Measurements from ENCODE around the gene CELF3. TPM values are rescaled to one million over a fixed set of nuclear protein-coding genes. Genes with fewer than 3 reads are reported as not detected.
"Not testable (repeated sequence)": the region's sequence is repeated elsewhere in the genome, so short reads cannot be mapped to it uniquely, and the experiment has no call there.

CELF3 gene
- total RNA-seq, 4 donors from 2014 or later, result 1.3 to 2.7 (median 1.6) TPM; not detected in 1

GRCh38 chr1:151737479-151737878 lies 20.9 kb upstream of the CELF3 start:
- H3K36me3 ChIP-seq, result no peaks in the 10 kb centered on the region
- H3K4me3 ChIP-seq, result no peak overlapping the region
- H3K9me3 ChIP-seq, result peaks cover 3 to 5% of the 10 kb centered on the region in 2 donors
- H3K27ac ChIP-seq, result no peak overlapping the region
- in situ Hi-C loops (cut with MboI; ENCODE audit: low pct_ligation_motif_present in 1 of 4, low pct_unique_long_range_greater_than_20kb in 1 of 4, low sequenced_read_pairs in 3 of 4) (loop anchor here in 3 of 4 donors (10.0 to 25.0 kb wide), 3 partner anchors 143 to 300 kb away; no protein-coding TSS in a partner anchor), intact Hi-C loops (cut with DNase I; ENCODE audit: low total_unique reads) (loop anchor here (5.0 kb wide), 1 partner anchor 205 kb away; no protein-coding TSS in a partner anchor)
- no peak for DNase-seq
- TF ChIP-seq CTCF (IDR thresholded peaks at IDR 0.05) (no peak), EP300 (IDR thresholded peaks at IDR 0.05; ENCODE audit: low read depth) (no peak), POLR2AphosphoS5 (IDR thresholded peaks at IDR 0.05) (no peak), POLR2A (IDR thresholded peaks at IDR 0.05) (no peak)
- H3K4me1 ChIP-seq, result peaks cover 0 to 5% (median 0%) of the 10 kb centered on the region in 4 donors
- H3K27me3 ChIP-seq, result no peaks in the 10 kb centered on the region

- Histone ChIP-seq H3K4me3 (no peak overlapping the region), H3K4me1 (peaks cover 0 to 5% (median 0%) of the 10 kb centered on the region in 4 donors), H3K36me3 (no peaks in the 10 kb centered on the region), H3K9me3 (peaks cover 3 to 5% of the 10 kb centered on the region in 2 donors), H3K27me3 (no peaks in the 10 kb centered on the region), H3K27ac (no peak overlapping the region)
- WGBS, 2 donors (ENCODE audit: low coverage in 1 of 2), result 88 to 90% methylated on average over 2 of the region's 2 CpGs
- TF ChIP-seq POLR2AphosphoS5 (IDR thresholded peaks at IDR 0.05) (no peak), EP300 (IDR thresholded peaks at IDR 0.05; ENCODE audit: low read depth) (no peak), CTCF (IDR thresholded peaks at IDR 0.05) (no peak), POLR2A (IDR thresholded peaks at IDR 0.05) (no peak)
- no peak for DNase-seq
- intact Hi-C loops (cut with DNase I; ENCODE audit: low total_unique reads) (loop anchor here (5.0 kb wide), 1 partner anchor 205 kb away; no protein-coding TSS in a partner anchor), in situ Hi-C loops (cut with MboI; ENCODE audit: low pct_ligation_motif_present in 1 of 4, low pct_unique_long_range_greater_than_20kb in 1 of 4, low sequenced_read_pairs in 3 of 4) (loop anchor here in 3 of 4 donors (10.0 to 25.0 kb wide), 3 partner anchors 142 to 300 kb away; no protein-coding TSS in a partner anchor)
These were observed 20.4 kb upstream of the CELF3 start for GRCh38 chr1:151737026-151737425.

- not testable (repeated sequence) for DNase-seq, H3K27ac ChIP-seq, H3K9me3 ChIP-seq, H3K36me3 ChIP-seq, H3K27me3 ChIP-seq, H3K4me3 ChIP-seq
- intact Hi-C loops (cut with DNase I; ENCODE audit: low total_unique reads), result loop anchor here (5.0 kb wide), 2 partner anchors 42 to 142 kb away; no protein-coding TSS in a partner anchor
- H3K4me1 ChIP-seq, result peaks cover 0 to 19% (median 10%) of the 10 kb centered on the region in 4 donors
- 85 to 91% methylated on average over 4 to 9 of the region's 9 CpGs for WGBS, 2 donors (ENCODE audit: low coverage in 1 of 2)
- in situ Hi-C loops (cut with MboI; ENCODE audit: low pct_ligation_motif_present in 1 of 4, low pct_unique_long_range_greater_than_20kb in 1 of 4, low sequenced_read_pairs in 3 of 4), result loop anchor here in 3 of 4 donors (5.0 to 25.0 kb wide), 4 partner anchors 139 to 297 kb away; no protein-coding TSS in a partner anchor
These were observed 17.4 kb upstream of the CELF3 start for GRCh38 chr1:151733995-151734394.

- intact Hi-C loops (cut with DNase I; ENCODE audit: low total_unique reads) (loop anchor here (5.0 kb wide), 2 partner anchors 41 to 141 kb away; no protein-coding TSS in a partner anchor), in situ Hi-C loops (cut with MboI; ENCODE audit: low pct_ligation_motif_present in 1 of 4, low pct_unique_long_range_greater_than_20kb in 1 of 4, low sequenced_read_pairs in 3 of 4) (loop anchor here in 3 of 4 donors (5.0 to 25.0 kb wide), 4 partner anchors 138 to 296 kb away; no protein-coding TSS in a partner anchor)
- no peak for DNase-seq
- TF ChIP-seq POLR2AphosphoS5 (IDR thresholded peaks at IDR 0.05) (no peak), EP300 (IDR thresholded peaks at IDR 0.05; ENCODE audit: low read depth) (no peak), CTCF (IDR thresholded peaks at IDR 0.05) (no peak), POLR2A (IDR thresholded peaks at IDR 0.05) (no peak)
- H3K27me3 ChIP-seq, result no peaks in the 10 kb centered on the region
- no peaks in the 10 kb centered on the region for H3K36me3 ChIP-seq
- WGBS, 2 donors (ENCODE audit: low coverage in 1 of 2), result 60 to 76% methylated on average over 3 of the region's 3 CpGs
- no peak overlapping the region for H3K4me3 ChIP-seq
- H3K4me1 ChIP-seq, result peaks cover 0 to 28% (median 16%) of the 10 kb centered on the region in 4 donors
- H3K27ac ChIP-seq, result no peak overlapping the region
- H3K9me3 ChIP-seq, result peaks cover 3 to 5% of the 10 kb centered on the region in 2 donors
These were observed 16.5 kb upstream of the CELF3 start for GRCh38 chr1:151733126-151733525.

Data from transverse colon (tissue), 4 donors.